ENCODE measurements around the gene GLUD1.

- TF ChIP-seq CTCF (conservative IDR thresholded peaks at IDR 0.05): no peak
- no peak for TF ChIP-seq EZH2 (IDR thresholded peaks at IDR 0.05; ENCODE audit: low read depth)
These were observed 94.2 kb downstream of the GLUD1 start for GRCh38 chr10:87000491-87000890.

All from PC-9 (cell line).